Natural killer cell treated with Interleukin-12 subunit alpha and Interleukin-12 subunit beta and Interleukin-15 and Interleukin-18, amount 100 ng/mL, for 72 hours (primary cell): ENCODE results near the gene LRFN4. TPM values are rescaled to one million over a fixed set of nuclear protein-coding genes. Genes with fewer than 3 reads are reported as not detected.

Experiments used
- ATAC-seq, 2 donors: fragments of 150-1000 bp; cut with Tn5 transposase in 1 of 2; sonication (Bioruptor Pico), chemical (Tn5 transposase) in 1 of 2; 2 replicates each; pipeline ENCODE4 v1.10.0; 2021
- DNase-seq: peaks from one replicate; pipeline ENCODE4 v3.0.0; 2022; ENCODE audit warnings: low spot score
- H3K27ac Mint-ChIP-seq, 2 donors: 1 replicate in 1 of 2; 2 replicates in 1 of 2; pipeline ENCODE4 v1.8.0; 2022; ENCODE audit warnings: mixed read lengths in 2 of 2, mild to moderate bottlenecking in 1 of 2, moderate library complexity in 1 of 2
- H3K27me3 Mint-ChIP-seq, 2 donors: 1 replicate in 1 of 2; 2 replicates in 1 of 2; pipeline ENCODE4 v1.8.0; 2022; ENCODE audit warnings: mixed read lengths in 2 of 2
- H3K36me3 Mint-ChIP-seq: one replicate; pipeline ENCODE4 v1.8.0; 2022; ENCODE audit warnings: mixed read lengths
- H3K4me1 Mint-ChIP-seq, 2 donors: 1 replicate in 1 of 2; 2 replicates in 1 of 2; pipeline ENCODE4 v1.8.0; 2022; ENCODE audit warnings: low read depth in 2 of 2, mixed read lengths in 2 of 2, mild to moderate bottlenecking in 1 of 2
- H3K4me3 Mint-ChIP-seq: one replicate; pipeline ENCODE4 v1.8.0; 2022; ENCODE audit warnings: mixed read lengths
- H3K9me3 Mint-ChIP-seq: 2 replicates; pipeline ENCODE4 v1.8.0; 2022; ENCODE audit warnings: mixed read lengths
- total RNA-seq, 2 donors: library from RNA; stranded (reverse); gene quantifications; one replicate each; pipeline ENCODE4 v1.2.3, GENCODE V29; 2022

Gene LRFN4
- total RNA-seq, 2 donors from 2014 or later = 1.4 to 7.9 TPM

- DNase-seq (no peak), ATAC-seq (no peak)
- H3K9me3 Mint-ChIP-seq = no peaks in the 10 kb centered on the region
- peak overlapping the region; percentile 75 for H3K4me3 Mint-ChIP-seq
- H3K4me1 Mint-ChIP-seq = peaks cover 0 to 3% of the 10 kb centered on the region in 2 donors
- H3K36me3 Mint-ChIP-seq = no peaks in the 10 kb centered on the region
- H3K27me3 Mint-ChIP-seq = no peaks in the 10 kb centered on the region
- no peak overlapping the region for H3K27ac Mint-ChIP-seq
Measured at GRCh38 chr11:66857927-66858185, 992 bp downstream of the LRFN4 start.

- H3K27ac Mint-ChIP-seq = no peak overlapping the region
- H3K4me3 Mint-ChIP-seq = peak overlapping the region; percentile 75
- H3K9me3 Mint-ChIP-seq = no peaks in the 10 kb centered on the region
- H3K4me1 Mint-ChIP-seq = peaks cover 0 to 3% of the 10 kb centered on the region in 2 donors
- ATAC-seq = no peak
- H3K36me3 Mint-ChIP-seq = no peaks in the 10 kb centered on the region
- H3K27me3 Mint-ChIP-seq = no peaks in the 10 kb centered on the region
- no peak for DNase-seq
Measured at GRCh38 chr11:66858186-66858938, 1.5 kb downstream of the LRFN4 start.

- DNase-seq (no peak), ATAC-seq (no peak)
- Mint-ChIP-seq H3K4me1 (peaks cover 0 to 3% of the 10 kb centered on the region in 2 donors), H3K27ac (no peak overlapping the region), H3K4me3 (no peak overlapping the region), H3K9me3 (no peaks in the 10 kb centered on the region), H3K36me3 (no peaks in the 10 kb centered on the region), H3K27me3 (no peaks in the 10 kb centered on the region)
Measured at GRCh38 chr11:66858939-66859685, 2.2 kb downstream of the LRFN4 start.

GRCh38 chr11:66859686-66860448 lies 3.0 kb downstream of the LRFN4 start:
- Mint-ChIP-seq H3K9me3 (no peaks in the 10 kb centered on the region), H3K27me3 (no peaks in the 10 kb centered on the region)

DNA sequence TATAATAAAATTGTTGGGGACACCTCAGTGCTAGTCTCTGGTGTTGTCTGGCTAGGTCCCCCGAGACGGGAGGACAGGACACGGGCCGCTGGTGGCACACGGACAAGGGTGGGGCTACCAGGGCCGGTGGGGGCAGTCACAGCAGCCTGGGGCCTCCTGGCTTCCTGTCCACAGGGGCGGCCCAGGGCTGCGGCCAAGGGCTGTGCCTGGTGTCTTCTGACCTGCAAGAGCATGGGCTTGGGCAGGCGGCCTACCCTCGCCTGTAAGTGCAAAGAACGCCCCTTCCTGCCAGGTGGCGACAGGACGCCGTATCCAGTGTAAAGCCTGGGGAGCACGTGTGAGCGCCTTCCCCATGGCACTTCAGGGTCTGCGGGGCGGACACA lies 3.6 kb downstream of the LRFN4 start:
- no peak for ATAC-seq
- no peak for DNase-seq
- Mint-ChIP-seq H3K9me3 (no peaks in the 10 kb centered on the region), H3K27me3 (no peaks in the 10 kb centered on the region), H3K27ac (no peak overlapping the region), H3K4me1 (peaks cover 0 to 3% of the 10 kb centered on the region in 2 donors), H3K4me3 (no peak overlapping the region), H3K36me3 (no peaks in the 10 kb centered on the region)

More at GRCh38 chr11:66859686-66860448, 3.0 kb downstream of the LRFN4 start:
- Mint-ChIP-seq H3K27ac (no peak overlapping the region), H3K4me1 (peaks cover 0 to 3% of the 10 kb centered on the region in 2 donors), H3K4me3 (no peak overlapping the region), H3K36me3 (no peaks in the 10 kb centered on the region)
- ATAC-seq (no peak), DNase-seq (no peak)

DNA sequence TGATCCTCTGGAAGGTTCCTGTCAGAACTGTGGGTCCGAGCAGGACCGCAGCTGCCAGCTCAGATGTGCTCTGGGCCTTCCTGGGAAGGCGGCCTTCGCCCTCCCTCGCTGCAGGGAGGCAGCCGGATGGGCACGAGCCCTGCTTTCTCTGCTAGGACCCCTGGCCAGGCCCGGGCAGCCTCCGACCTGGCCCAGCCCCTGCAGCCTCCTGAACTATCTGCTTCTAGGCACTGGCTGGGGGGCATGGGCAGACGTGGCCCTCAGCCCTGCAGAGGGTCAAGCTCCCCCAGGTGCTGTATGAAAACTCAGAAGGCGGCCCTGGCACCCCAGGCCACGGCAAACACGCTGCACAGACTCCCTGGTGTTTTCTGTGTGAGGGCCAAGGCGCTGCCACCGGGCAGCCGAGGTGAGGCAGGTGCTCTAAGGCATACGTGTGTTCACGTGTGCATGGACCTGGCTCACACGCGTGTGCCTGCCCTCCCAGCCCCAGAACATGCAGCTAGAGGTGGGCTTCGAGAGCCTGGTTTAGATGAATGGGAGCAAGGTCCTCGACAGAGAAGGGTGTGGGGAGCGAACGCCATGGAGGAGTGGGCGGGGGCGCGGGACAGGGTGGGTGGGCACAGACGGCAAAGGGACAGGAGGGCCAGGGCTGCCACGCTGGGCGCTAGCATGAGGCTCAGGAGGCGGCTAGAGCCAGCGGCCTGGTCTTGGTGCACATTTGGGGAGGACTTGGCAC lies 4.3 kb downstream of the LRFN4 start:
- Mint-ChIP-seq H3K4me1 (no peaks in the 10 kb centered on the region), H3K27me3 (no peaks in the 10 kb centered on the region), H3K36me3 (no peaks in the 10 kb centered on the region), H3K27ac (no peak overlapping the region), H3K9me3 (no peaks in the 10 kb centered on the region), H3K4me3 (no peak overlapping the region)
- ATAC-seq (no peak), DNase-seq (no peak)

- no peak for DNase-seq
- no peak for ATAC-seq
- Mint-ChIP-seq H3K27me3 (no peaks in the 10 kb centered on the region), H3K27ac (no peak overlapping the region), H3K9me3 (no peaks in the 10 kb centered on the region), H3K4me3 (no peak overlapping the region), H3K36me3 (no peaks in the 10 kb centered on the region), H3K4me1 (no peaks in the 10 kb centered on the region)
Measured at GRCh38 chr11:66861774-66862558, 5.1 kb downstream of the LRFN4 start.

DNA sequence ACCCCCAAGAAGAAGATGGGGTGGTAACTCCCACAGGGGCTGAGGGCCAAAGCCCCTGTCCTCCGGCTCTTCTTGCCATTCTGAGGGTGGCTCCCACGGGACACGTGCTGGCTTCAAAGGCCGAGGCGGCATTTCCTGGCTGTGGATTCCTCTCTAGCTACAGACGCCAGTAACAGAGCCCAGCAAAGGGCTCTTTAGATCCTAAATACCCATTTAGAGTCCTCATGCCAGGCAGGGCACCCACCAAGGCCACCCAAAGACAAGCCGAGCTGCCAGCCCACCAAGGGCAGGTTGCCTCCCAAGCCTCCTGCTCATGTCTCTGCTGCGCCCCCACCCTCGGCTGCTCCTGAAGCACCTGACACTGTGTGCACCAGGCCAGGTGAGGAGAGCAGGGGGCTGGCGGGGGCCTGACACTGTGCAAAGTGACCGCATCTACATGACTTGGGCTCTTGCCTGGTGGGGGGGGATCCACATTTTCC lies 5.7 kb downstream of the LRFN4 start:
- ATAC-seq = no peak
- no peaks in the 10 kb centered on the region for H3K9me3 Mint-ChIP-seq
- no peaks in the 10 kb centered on the region for H3K36me3 Mint-ChIP-seq

DNA sequence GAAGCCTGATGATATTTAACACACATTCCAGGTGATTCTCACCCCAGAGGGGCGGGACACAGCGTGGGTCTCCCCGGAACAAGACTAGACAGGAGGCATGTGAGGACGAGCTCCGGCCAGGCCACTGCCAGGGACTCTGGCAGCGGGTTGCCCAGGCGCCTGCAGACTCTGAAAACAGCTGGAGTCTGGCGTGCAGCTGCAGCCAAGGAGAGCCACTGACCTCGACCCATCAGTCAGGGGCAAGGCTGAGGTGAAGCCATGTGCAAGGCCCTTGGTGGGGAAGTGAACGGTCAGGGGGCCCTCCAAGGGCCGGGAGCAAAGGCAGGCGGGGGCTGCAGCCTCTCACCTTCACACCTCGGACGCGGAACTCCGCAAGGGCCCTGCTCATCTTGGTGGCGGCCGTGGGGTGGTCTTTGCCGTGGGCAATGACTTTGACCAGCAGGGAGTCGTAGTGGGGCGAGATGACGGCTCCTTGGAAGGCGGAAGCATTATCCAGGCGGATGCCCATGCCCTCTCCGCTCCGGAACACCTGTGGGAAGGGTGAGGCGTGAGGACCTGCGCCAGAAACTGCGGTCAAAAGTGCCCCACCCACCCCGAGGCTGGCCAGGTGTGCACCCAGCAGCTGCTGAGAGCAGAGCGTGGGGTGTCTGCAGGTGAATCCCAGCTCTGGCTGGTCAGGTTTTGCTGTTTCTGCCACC lies 6.7 kb downstream of the LRFN4 start:
- Mint-ChIP-seq H3K9me3 (no peaks in the 10 kb centered on the region), H3K27me3 (no peaks in the 10 kb centered on the region), H3K27ac (no peak overlapping the region), H3K4me1 (no peaks in the 10 kb centered on the region), H3K4me3 (no peak overlapping the region), H3K36me3 (no peaks in the 10 kb centered on the region)
- no peak for ATAC-seq
- no peak for DNase-seq

More for the DNA sequence above, 5.7 kb downstream of the LRFN4 start:
- Mint-ChIP-seq H3K4me3 (no peak overlapping the region), H3K4me1 (no peaks in the 10 kb centered on the region), H3K27ac (no peak overlapping the region), H3K27me3 (no peaks in the 10 kb centered on the region)
- no peak for DNase-seq

DNA sequence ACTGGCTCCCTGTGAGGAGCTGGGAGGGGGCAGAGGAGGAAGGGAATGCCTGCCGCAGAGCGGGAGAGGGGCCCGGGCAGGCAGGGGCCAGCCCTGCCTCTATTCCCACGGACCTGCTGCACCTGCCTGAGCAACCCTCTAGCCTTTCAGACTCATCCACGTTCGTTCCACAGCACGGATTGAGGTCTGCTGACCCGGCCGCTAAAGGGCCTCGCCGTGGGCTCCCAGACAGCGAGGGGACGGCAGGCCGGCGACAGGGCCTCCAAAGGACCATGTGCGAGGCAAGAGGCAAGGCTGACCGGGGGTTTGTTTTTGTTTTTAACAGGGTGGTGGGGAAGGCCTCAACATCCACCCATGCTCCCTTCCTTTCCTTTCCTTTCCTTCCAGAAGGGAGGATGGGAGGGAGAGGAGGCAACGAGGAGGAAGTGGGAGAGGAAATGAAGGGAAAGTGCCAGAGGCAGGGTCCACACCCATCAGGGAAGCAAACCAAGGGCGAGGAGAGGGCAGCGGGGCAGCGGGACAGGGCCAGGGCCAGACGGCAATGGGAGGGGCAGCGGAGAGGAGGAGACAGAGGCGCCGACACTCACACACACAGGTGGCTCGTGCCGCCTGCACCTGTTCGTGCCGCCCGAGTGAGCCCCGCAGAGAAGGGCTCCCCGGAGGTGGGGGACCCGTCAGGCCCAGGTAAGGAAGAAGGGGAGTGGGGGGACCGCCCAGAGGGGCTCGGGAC lies 7.5 kb downstream of the LRFN4 start:
- ATAC-seq = no peak
- Mint-ChIP-seq H3K9me3 (no peaks in the 10 kb centered on the region), H3K27me3 (no peaks in the 10 kb centered on the region), H3K4me1 (peaks cover 2 to 3% of the 10 kb centered on the region in 2 donors), H3K27ac (no peak overlapping the region), H3K4me3 (no peak overlapping the region), H3K36me3 (no peaks in the 10 kb centered on the region)
- no peak for DNase-seq

GRCh38 chr11:66864924-66865697 lies 8.2 kb downstream of the LRFN4 start:
- H3K4me3 Mint-ChIP-seq = no peak overlapping the region
- H3K4me1 Mint-ChIP-seq = peaks cover 2 to 3% of the 10 kb centered on the region in 2 donors
- H3K36me3 Mint-ChIP-seq = no peaks in the 10 kb centered on the region
- DNase-seq (no peak), ATAC-seq (no peak)
- no peak overlapping the region for H3K27ac Mint-ChIP-seq
- H3K9me3 Mint-ChIP-seq = no peaks in the 10 kb centered on the region
- no peaks in the 10 kb centered on the region for H3K27me3 Mint-ChIP-seq
